Gastroesophageal sphincter (tissue), 4 donors: ENCODE results near the gene SAP25. TPM values are rescaled to one million over a fixed set of nuclear protein-coding genes. Genes with fewer than 3 reads are reported as not detected.

Source experiments
- ATAC-seq: fragments of 150-250 bp; one replicate; pipeline ENCODE4 v1.9.1; 2016; ENCODE audit warnings: mild to moderate bottlenecking, moderate library complexity
- H3K27ac ChIP-seq, 4 donors: fragments of 200-600 bp; sonication (generic) in 3 of 4; 1 replicate in 3 of 4; 2 replicates in 1 of 4; pipeline ENCODE4 v1.5.1; 2016 to 2019
- H3K27me3 ChIP-seq: fragments of 200-600 bp; sonication (generic); one replicate; pipeline ENCODE4 v1.5.1; 2019
- H3K36me3 ChIP-seq, 2 donors: fragments of 200-600 bp; sonication (generic); one replicate each; pipeline ENCODE4 v1.5.1; 2019; ENCODE audit warnings: control low read depth in 1 of 2
- H3K4me1 ChIP-seq, 3 donors: fragments of 200-600 bp; sonication (generic); 1 replicate in 2 of 3; 2 replicates in 1 of 3; pipeline ENCODE4 v1.5.1; 2016 to 2019; ENCODE audit warnings: control low read depth in 2 of 3
- H3K4me3 ChIP-seq, 2 donors: fragments of 200-600 bp; sonication (generic); one replicate each; pipeline ENCODE4 v1.5.1; 2019; ENCODE audit warnings: mild to moderate bottlenecking in 1 of 2, moderate library complexity in 1 of 2
- H3K9me3 ChIP-seq, 3 donors: fragments of 200-600 bp; sonication (generic); one replicate each; pipeline ENCODE4 v1.5.1; 2017 to 2019; ENCODE audit warnings: control low read depth in 2 of 3
- CTCF ChIP-seq, 4 experiments: fragments of 200-600 bp in 2 of 4; fragments of 450-650 bp in 2 of 4; sonication (generic) in 1 of 4; IDR thresholded peaks; one replicate each; pipeline ENCODE4 v1.5.1; 2017 to 2019; ENCODE audit warnings: antibody characterized with exemption in 4 of 4, mild to moderate bottlenecking in 2 of 4, moderate library complexity in 2 of 4
- EP300 ChIP-seq: sonication (generic); formaldehyde crosslinking; IDR thresholded peaks from one replicate; pipeline ENCODE4 v1.6.1; 2017; ENCODE audit warnings: antibody characterized with exemption, mild to moderate bottlenecking
- POLR2A ChIP-seq, 2 donors: fragments of 450-650 bp; IDR thresholded peaks; one replicate each; pipeline ENCODE4 v1.6.1; 2017; ENCODE audit warnings: antibody characterized with exemption in 2 of 2, mild to moderate bottlenecking in 2 of 2, moderate library complexity in 1 of 2
- POLR2AphosphoS5 ChIP-seq: sonication (generic); formaldehyde crosslinking; IDR thresholded peaks from one replicate; pipeline ENCODE4 v1.6.1; 2017; ENCODE audit warnings: antibody characterized with exemption
- WGBS, 2 donors: methylation state at CpG; one replicate each; pipeline ENCODE4 v1.1.5; 2018; ENCODE audit warnings: low coverage in 1 of 2; 5-methylcytosine and 5-hydroxymethylcytosine counted together
- total RNA-seq, 4 donors: library from RNA; depleted of rRNA; stranded (reverse); fragments of >200 nt; gene quantifications; one replicate each; pipeline ENCODE4 v1.1.0, GENCODE V29; 2016

The SAP25 gene
- total RNA-seq, 4 donors from 2014 or later, result 5.6 TPM; not detected in 3

GRCh38 chr7:100583132-100584053 is 9.7 kb upstream of the SAP25 start:
- H3K36me3 ChIP-seq, result peaks cover 0 to 53% of the 10 kb centered on the region in 2 donors
- H3K4me3 ChIP-seq, result peak overlapping the region in 1 of 2 donors; percentile 80
- no peaks in the 10 kb centered on the region for H3K9me3 ChIP-seq
- peaks cover 3% of the 10 kb centered on the region for H3K27me3 ChIP-seq
- peaks cover 0 to 51% (median 35%) of the 10 kb centered on the region in 3 donors for H3K4me1 ChIP-seq
- H3K27ac ChIP-seq, result peak overlapping the region in 3 of 4 donors; percentile 92 to 95 (median 95)
- no peak for ATAC-seq
- 45 to 47% methylated on average over 5 to 7 of the region's 23 CpGs for WGBS, 2 donors
- no peak for TF ChIP-seq EP300
- TF ChIP-seq POLR2A (IDR thresholded peaks at IDR 0.05), result no peak
- no peak for TF ChIP-seq POLR2AphosphoS5
- no peak for TF ChIP-seq CTCF (IDR thresholded peaks at IDR 0.05)

GRCh38 chr7:100582650-100583049 is 8.9 kb upstream of the SAP25 start:
- peaks cover 0 to 60% of the 10 kb centered on the region in 2 donors for H3K36me3 ChIP-seq
- no peak for ATAC-seq
- H3K4me3 ChIP-seq, result peak overlapping the region in 1 of 2 donors; percentile 80

DNA sequence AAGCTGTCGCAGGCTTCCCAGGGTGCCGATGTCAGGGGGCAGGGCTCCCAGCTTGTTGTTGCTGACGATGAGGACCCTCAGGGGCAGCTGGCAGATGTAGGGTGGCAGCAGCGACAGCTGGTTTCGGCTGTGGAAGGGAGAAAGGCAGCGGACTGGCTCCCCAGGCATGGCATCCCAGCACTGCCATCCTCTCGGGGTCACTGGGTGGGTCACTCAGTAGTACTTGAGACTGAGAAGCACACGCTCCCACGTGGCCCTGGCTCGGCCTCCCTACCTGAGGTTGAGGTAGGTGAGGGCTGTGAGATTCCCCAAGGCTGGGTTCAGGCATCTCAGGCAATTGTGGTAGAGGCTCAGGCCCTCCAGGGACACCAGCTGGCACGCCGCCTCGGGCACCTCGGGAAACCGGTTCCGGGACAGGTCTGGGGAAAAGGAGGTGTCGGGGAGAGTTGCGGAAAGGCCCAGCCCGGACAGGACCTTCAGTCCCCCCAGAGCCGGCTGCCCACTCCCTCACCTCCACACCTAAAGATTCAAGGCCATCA is 8.4 kb upstream of the SAP25 start:
- no peak overlapping the region for H3K4me3 ChIP-seq
- no peaks in the 10 kb centered on the region for H3K9me3 ChIP-seq
- TF ChIP-seq POLR2AphosphoS5 (no peak), EP300 (no peak), POLR2A (IDR thresholded peaks at IDR 0.05) (no peak), CTCF (IDR thresholded peaks at IDR 0.05) (no peak)
- peaks cover 3% of the 10 kb centered on the region for H3K27me3 ChIP-seq
- ATAC-seq, result no peak
- WGBS, 2 donors, result no CpG with 5 or more reads among the region's 20 CpGs
- peaks cover 0 to 65% of the 10 kb centered on the region in 2 donors for H3K36me3 ChIP-seq
- peak overlapping the region in 3 of 4 donors; percentile 35 to 95 (median 92) for H3K27ac ChIP-seq
- peaks cover 0 to 44% (median 33%) of the 10 kb centered on the region in 3 donors for H3K4me1 ChIP-seq

More at GRCh38 chr7:100582650-100583049, 8.9 kb upstream of the SAP25 start:
- Histone ChIP-seq H3K9me3 (no peaks in the 10 kb centered on the region), H3K4me1 (peaks cover 0 to 49% (median 35%) of the 10 kb centered on the region in 3 donors), H3K27me3 (peaks cover 3% of the 10 kb centered on the region), H3K27ac (peak overlapping the region in 3 of 4 donors; percentile 35 to 95 (median 92))
- TF ChIP-seq EP300 (no peak), POLR2A (IDR thresholded peaks at IDR 0.05) (no peak), POLR2AphosphoS5 (no peak), CTCF (IDR thresholded peaks at IDR 0.05) (no peak)
- 60 to 68% methylated on average over 5 to 6 of the region's 11 CpGs for WGBS, 2 donors

- Histone ChIP-seq H3K27ac (no peak overlapping the region), H3K9me3 (no peaks in the 10 kb centered on the region), H3K36me3 (peaks cover 0 to 80% of the 10 kb centered on the region in 2 donors), H3K4me1 (peaks cover 0 to 39% (median 31%) of the 10 kb centered on the region in 3 donors), H3K27me3 (peaks cover 13% of the 10 kb centered on the region), H3K4me3 (no peak overlapping the region)
- 62 to 74% methylated on average over 4 to 8 of the region's 11 CpGs for WGBS, 2 donors
- TF ChIP-seq POLR2AphosphoS5, result no peak
- TF ChIP-seq CTCF (IDR thresholded peaks at IDR 0.05), result no peak
- no peak for TF ChIP-seq EP300
- TF ChIP-seq POLR2A (IDR thresholded peaks at IDR 0.05), result no peak
- ATAC-seq, result no peak
Observed at GRCh38 chr7:100580466-100581283, 7.0 kb upstream of the SAP25 start.
